KMS-11 (cell line): ENCODE results near the gene C10orf71.

Source experiments
- H2AFZ ChIP-seq: fragments of 200-600 bp; sonication (generic); 2 replicates; pipeline ENCODE4 v1.6.1; 2016; ENCODE audit warnings: antibody characterized with exemption, mixed run types, low read depth
- H3K27ac ChIP-seq: fragments of 200-600 bp; sonication (generic); 2 replicates; pipeline ENCODE4 v1.6.1; 2016; ENCODE audit warnings: mild to moderate bottlenecking, mixed run types
- H3K27me3 ChIP-seq: fragments of 200-600 bp; sonication (generic); 2 replicates; pipeline ENCODE4 v1.6.1; 2017; ENCODE audit warnings: mild to moderate bottlenecking, low read depth, mixed run types, moderate library complexity; ENCODE audit not compliant: insufficient read depth
- H3K36me3 ChIP-seq: fragments of 200-600 bp; sonication (generic); 2 replicates; pipeline ENCODE4 v1.6.1; 2017; ENCODE audit warnings: mild to moderate bottlenecking, mixed run types; ENCODE audit not compliant: insufficient read depth
- H3K4me1 ChIP-seq: fragments of 200-600 bp; sonication (generic); 2 replicates; pipeline ENCODE4 v1.6.1; 2016; ENCODE audit warnings: mild to moderate bottlenecking, low read depth, mixed run types; ENCODE audit not compliant: poor library complexity, severe bottlenecking
- H3K4me2 ChIP-seq: fragments of 200-600 bp; sonication (generic); 2 replicates; pipeline ENCODE4 v1.7.0; 2016; ENCODE audit warnings: mild to moderate bottlenecking, mixed run types
- H3K4me3 ChIP-seq: fragments of 200-600 bp; sonication (generic); IDR thresholded peaks from 2 replicates; pipeline ENCODE4 v1.6.1; 2017; ENCODE audit warnings: low read depth, low read length, mixed read lengths; ENCODE audit not compliant: insufficient read depth
- H3K79me2 ChIP-seq: fragments of 200-600 bp; sonication (generic); 2 replicates; pipeline ENCODE4 v1.6.1; 2016; ENCODE audit warnings: low read depth, mixed run types; ENCODE audit not compliant: insufficient read depth
- H3K9ac ChIP-seq: fragments of 200-600 bp; sonication (generic); 2 replicates; pipeline ENCODE4 v1.6.1; 2016; ENCODE audit warnings: mild to moderate bottlenecking, mixed run types
- H4K20me1 ChIP-seq: fragments of 200-600 bp; sonication (generic); 2 replicates; pipeline ENCODE4 v1.6.1; 2016; ENCODE audit warnings: mild to moderate bottlenecking, mixed run types; ENCODE audit not compliant: insufficient read depth
- CTCF ChIP-seq: fragments of 200-600 bp; sonication (generic); conservative IDR thresholded peaks from 2 replicates; pipeline ENCODE4 v1.6.1; 2017; ENCODE audit warnings: low read depth, mild to moderate bottlenecking, antibody characterized with exemption, low read length, moderate library complexity, mixed read lengths

The C10orf71 gene

GRCh38 chr10:49361735-49362568, 63.0 kb downstream of the C10orf71 start:
- H3K27ac ChIP-seq = no peak overlapping the region
- H3K4me3 ChIP-seq = no peak overlapping the region
- H3K79me2 ChIP-seq = no peaks in the 10 kb centered on the region
- H3K4me1 ChIP-seq = no peaks in the 10 kb centered on the region
- no peaks in the 10 kb centered on the region for H3K36me3 ChIP-seq
- no peak overlapping the region for H3K9ac ChIP-seq
- no peak overlapping the region for H2AFZ ChIP-seq
- TF ChIP-seq CTCF = no peak
- H3K4me2 ChIP-seq = no peak overlapping the region
- H3K27me3 ChIP-seq = no peaks in the 10 kb centered on the region
- H4K20me1 ChIP-seq = no peaks in the 10 kb centered on the region

GRCh38 chr10:49362596-49363260, 63.8 kb downstream of the C10orf71 start:
- no peak for TF ChIP-seq CTCF
- no peak overlapping the region for H3K4me2 ChIP-seq
- no peaks in the 10 kb centered on the region for H3K27me3 ChIP-seq

GRCh38 chr10:49363309-49364031, 64.5 kb downstream of the C10orf71 start:
- H3K4me1 ChIP-seq = no peaks in the 10 kb centered on the region
- H3K4me3 ChIP-seq = no peak overlapping the region
- H3K4me2 ChIP-seq = no peak overlapping the region
- no peak for TF ChIP-seq CTCF
- H3K79me2 ChIP-seq = no peaks in the 10 kb centered on the region
- no peak overlapping the region for H3K27ac ChIP-seq
- no peak overlapping the region for H3K9ac ChIP-seq
- H3K27me3 ChIP-seq = no peaks in the 10 kb centered on the region
- H2AFZ ChIP-seq = no peak overlapping the region
- no peaks in the 10 kb centered on the region for H4K20me1 ChIP-seq
- H3K36me3 ChIP-seq = no peaks in the 10 kb centered on the region

More at GRCh38 chr10:49362596-49363260, 63.8 kb downstream of the C10orf71 start:
- Histone ChIP-seq H3K79me2 (no peaks in the 10 kb centered on the region), H3K36me3 (no peaks in the 10 kb centered on the region), H3K27ac (no peak overlapping the region), H2AFZ (no peak overlapping the region), H3K4me3 (no peak overlapping the region), H3K9ac (no peak overlapping the region), H4K20me1 (no peaks in the 10 kb centered on the region), H3K4me1 (no peaks in the 10 kb centered on the region)

GRCh38 chr10:49364051-49364450, 65.1 kb downstream of the C10orf71 start:
- H3K4me1 ChIP-seq = no peaks in the 10 kb centered on the region
- H3K36me3 ChIP-seq = no peaks in the 10 kb centered on the region
- no peak overlapping the region for H2AFZ ChIP-seq
- no peaks in the 10 kb centered on the region for H3K79me2 ChIP-seq
- no peak overlapping the region for H3K4me2 ChIP-seq
- H3K27ac ChIP-seq = no peak overlapping the region
- no peaks in the 10 kb centered on the region for H3K27me3 ChIP-seq
- no peak for TF ChIP-seq CTCF
- no peaks in the 10 kb centered on the region for H4K20me1 ChIP-seq
- H3K9ac ChIP-seq = no peak overlapping the region
- H3K4me3 ChIP-seq = no peak overlapping the region
